ENCODE measurements around the gene ZBTB24. TPM values are rescaled to one million over a fixed set of nuclear protein-coding genes. Genes with fewer than 3 reads are reported as not detected.

Gene ZBTB24
- 3.6 and 8.8 TPM in 2 replicates for total RNA-seq

- H3K4me3 ChIP-seq (ENCODE audit: low read depth, low read length), result peak within 1 kb of the TSS; percentile 88
- DNase-seq (ENCODE audit: low read depth), result no peak
- TF ChIP-seq CTCF (conservative IDR thresholded peaks at IDR 0.05; ENCODE audit: low read depth, low read length), result no peak
These were observed at the start of gene ZBTB24 for GRCh38 chr6:109482905-109483734. ZBTB24 (minus strand) TSS chr6:109483219; CDS start chr6:109482026, 1,193 bp downstream.

GRCh38 chr6:109531446-109531845 lies 48.4 kb upstream of the ZBTB24 start:
- H3K4me3 ChIP-seq (ENCODE audit: low read depth, low read length), result no peak overlapping the region
- no peak for DNase-seq (ENCODE audit: low read depth)
- TF ChIP-seq CTCF (conservative IDR thresholded peaks at IDR 0.05; ENCODE audit: low read depth, low read length), result no peak

- TF ChIP-seq CTCF (conservative IDR thresholded peaks at IDR 0.05; ENCODE audit: low read depth, low read length), result peak; percentile 27
- no peak overlapping the region for H3K4me3 ChIP-seq (ENCODE audit: low read depth, low read length)
- DNase-seq (ENCODE audit: low read depth), result no peak
These were observed 45.0 kb upstream of the ZBTB24 start for GRCh38 chr6:109527989-109528388.

GRCh38 chr6:109526905-109527628 lies 44.0 kb upstream of the ZBTB24 start:
- H3K4me3 ChIP-seq (ENCODE audit: low read depth, low read length), result no peak overlapping the region
- TF ChIP-seq CTCF (conservative IDR thresholded peaks at IDR 0.05; ENCODE audit: low read depth, low read length), result peak; percentile 74
- peak; percentile 22 for DNase-seq (ENCODE audit: low read depth)

GRCh38 chr6:109524129-109524528 lies 41.1 kb upstream of the ZBTB24 start:
- H3K4me3 ChIP-seq (ENCODE audit: low read depth, low read length), result no peak overlapping the region
- no peak for TF ChIP-seq CTCF (conservative IDR thresholded peaks at IDR 0.05; ENCODE audit: low read depth, low read length)
- DNase-seq (ENCODE audit: low read depth), result no peak

- no peak overlapping the region for H3K4me3 ChIP-seq (ENCODE audit: low read depth, low read length)
- TF ChIP-seq CTCF (conservative IDR thresholded peaks at IDR 0.05; ENCODE audit: low read depth, low read length), result no peak
- no peak for DNase-seq (ENCODE audit: low read depth)
These were observed 40.5 kb upstream of the ZBTB24 start for GRCh38 chr6:109523478-109523877.
